HCT116 (cell line): ENCODE data around the gene PATE3. TPM values are rescaled to one million over a fixed set of nuclear protein-coding genes. Genes with fewer than 3 reads are reported as not detected.

ENCODE experiments used
- ATAC-seq: fragments of 200-7000 bp; cut with Tn5 transposase; 2 replicates; pipeline ENCODE4 v1.9.1; 2020; ENCODE audit warnings: mild to moderate bottlenecking, moderate library complexity
- BruUV-seq: library from RNA; stranded (reverse); fragments of 400-500 nt; replicated peaks from 2 replicates; lab custom pipeline; 2021; lab: Mats Ljungman, UMichigan
- CTCF ChIA-PET: fragments of 300-600 bp; sonication (Branson Sonifier 250); formaldehyde crosslinking; loops from one replicate; lab custom pipeline; 2021; ENCODE audit warnings: antibody characterized with exemption; lab: Charles Lee
- POLR2A ChIA-PET: fragments of 300-600, 350-600 bp; sonication (Branson Sonifier 250); formaldehyde crosslinking; loops from one replicate; lab custom pipeline; 2021; ENCODE audit warnings: antibody characterized with exemption; lab: Charles Lee
- RAD21 ChIA-PET, 2 experiments: fragments of 300-600 bp; sonication (Branson Sonifier 250); formaldehyde crosslinking; loops; one replicate each; lab custom pipeline; 2023; ENCODE audit warnings: low total read pairs in 2 of 2; ENCODE audit not compliant: uncharacterized antibody in 2 of 2, unreplicated experiment in 2 of 2, low non-redundant PET in 1 of 2; lab: Charles Lee
- DNase-seq: peaks from one replicate; pipeline ENCODE4 v3.0.0-alpha.2; 2010; ENCODE audit warnings: low read depth, low spot score
- H2AFZ ChIP-seq: fragments of 200-600 bp; shearing (Covaris generic), sonication (generic); 2 replicates; pipeline ENCODE4 v1.6.1; 2017; ENCODE audit warnings: low read depth, mixed run types, mixed read lengths, antibody characterized with exemption, low read length; ENCODE audit not compliant: poor library complexity, severe bottlenecking
- H3K27ac ChIP-seq: 2 replicates; pipeline ENCODE4 v1.5.1; 2012; ENCODE audit warnings: low read depth, low read length
- H3K27me3 ChIP-seq: fragments of 200-600 bp; sonication (generic); 2 replicates; pipeline ENCODE4 v1.6.1; 2016; ENCODE audit warnings: mixed run types, low read length, mixed read lengths; ENCODE audit not compliant: insufficient read depth
- H3K36me3 ChIP-seq, 2 experiments: fragments of 200-500 bp in 1 of 2; fragments of 200-600 bp in 1 of 2; sonication (Bioruptor generic) in 1 of 2; sonication (generic) in 1 of 2; 2 replicates each; pipeline versions ENCODE4 v1.5.1 to v1.6.1; 2014 to 2016; ENCODE audit warnings: low read length in 2 of 2, inconsistent platforms in 1 of 2, mixed read lengths in 1 of 2, mixed run types in 1 of 2; ENCODE audit not compliant: insufficient read depth in 2 of 2, control insufficient read depth in 1 of 2
- H3K4me1 ChIP-seq, 2 experiments: fragments of 200-600 bp in 1 of 2; sonication (generic) in 1 of 2; 2 replicates each; pipeline versions ENCODE4 v1.5.1 to v1.6.1; 2012 to 2017; ENCODE audit warnings: low read length in 2 of 2, inconsistent platforms in 1 of 2, mild to moderate bottlenecking in 1 of 2, mixed read lengths in 1 of 2, mixed run types in 1 of 2, moderate library complexity in 1 of 2; ENCODE audit not compliant: insufficient read depth in 2 of 2, control insufficient read depth in 1 of 2
- H3K4me2 ChIP-seq: fragments of 200-600 bp; sonication (generic); 2 replicates; pipeline ENCODE4 v1.6.1; 2017; ENCODE audit warnings: mixed run types, low read length, mixed read lengths
- H3K4me3 ChIP-seq, 2 experiments: fragments of 200-600 bp in 1 of 2; sonication (generic) in 1 of 2; replicated peaks in 1 of 2; 2 replicates each; pipeline ENCODE4 v1.5.1; 2011 to 2016; ENCODE audit warnings: low read length in 2 of 2, control low read depth in 1 of 2, low read depth in 1 of 2, mild to moderate bottlenecking in 1 of 2, mixed read lengths in 1 of 2, mixed run types in 1 of 2
- H3K79me2 ChIP-seq: fragments of 200-600 bp; sonication (generic); 2 replicates; pipeline ENCODE4 v1.6.1; 2017; ENCODE audit warnings: mild to moderate bottlenecking, mixed run types, low read length, moderate library complexity, mixed read lengths; ENCODE audit not compliant: insufficient read depth
- H3K9ac ChIP-seq: fragments of 200-600 bp; sonication (generic); 2 replicates; pipeline ENCODE4 v1.6.1; 2016; ENCODE audit warnings: low read length, mixed read lengths
- H3K9me2 ChIP-seq: fragments of 200-600 bp; sonication (generic), shearing (Covaris generic); 2 replicates; pipeline ENCODE4 v1.6.1; 2017; ENCODE audit warnings: mixed run types, mild to moderate bottlenecking, moderate library complexity; ENCODE audit not compliant: insufficient read depth
- H3K9me3 ChIP-seq, 2 experiments: fragments of 200-500 bp in 1 of 2; fragments of 200-600 bp in 1 of 2; sonication (Bioruptor generic) in 1 of 2; sonication (generic) in 1 of 2; 2 replicates each; pipeline ENCODE4 v1.6.1; 2014 to 2017; ENCODE audit warnings: low read length in 2 of 2, mixed read lengths in 2 of 2, inconsistent platforms in 1 of 2, low read depth in 1 of 2, mild to moderate bottlenecking in 1 of 2, mixed run types in 1 of 2, moderate library complexity in 1 of 2; ENCODE audit not compliant: control insufficient read depth in 1 of 2, insufficient read depth in 1 of 2
- H4K20me1 ChIP-seq: fragments of 200-600 bp; sonication (generic), shearing (Covaris generic); 2 replicates; pipeline ENCODE4 v1.6.1; 2017; ENCODE audit warnings: mixed run types, mild to moderate bottlenecking, moderate library complexity; ENCODE audit not compliant: insufficient read depth
- CEBPB ChIP-seq: IDR thresholded peaks from 2 replicates; pipeline ENCODE4 v1.6.1; 2012; ENCODE audit warnings: low read depth
- EGR1 ChIP-seq: IDR thresholded peaks from 2 replicates; pipeline ENCODE4 v1.6.1; 2012; ENCODE audit warnings: low read depth
- ELF1 ChIP-seq: IDR thresholded peaks from 2 replicates; pipeline ENCODE4 v1.6.1; 2012; ENCODE audit warnings: low read depth, borderline replicate concordance
- EZH2 ChIP-seq: fragments of 200-600 bp; sonication (generic); IDR thresholded peaks from 2 replicates; pipeline ENCODE4 v1.6.1; 2017; ENCODE audit warnings: antibody characterized with exemption, mixed run types
- POLR2AphosphoS5 ChIP-seq: IDR thresholded peaks from 2 replicates; pipeline ENCODE4 v1.6.1; 2011; ENCODE audit warnings: mild to moderate bottlenecking, low read depth, low read length, moderate library complexity
- SRF ChIP-seq: IDR thresholded peaks from 2 replicates; pipeline ENCODE4 v1.6.1; 2012; ENCODE audit warnings: low read depth
- YY1 ChIP-seq: IDR thresholded peaks from 2 replicates; pipeline ENCODE4 v1.6.1; 2011; ENCODE audit warnings: low read length, low read depth, moderate library complexity, mild to moderate bottlenecking; ENCODE audit not compliant: insufficient replicate concordance; ENCODE audit errors: extremely low read depth
- ZFX ChIP-seq: fragments of 450-650 bp; IDR thresholded peaks from 2 replicates; pipeline ENCODE4 v1.6.1; 2017
- intact Hi-C: fragments of 100-400 bp; cut with micrococcal nuclease; formaldehyde crosslinking; loops from 2 replicates; pipeline ENCODE4 v1.10.0; 2022
- total RNA-seq: library from RNA; stranded (reverse); gene quantifications from one replicate; pipeline ENCODE4 v1.2.1, GENCODE V29; 2021; ENCODE audit not compliant: unreplicated experiment
- TF ChIP-seq, protein P1 (sequence below): IDR thresholded peaks from 2 replicates; pipeline ENCODE4 v1.6.1; 2011; ENCODE audit warnings: mild to moderate bottlenecking, low read length, moderate library complexity; ENCODE audit not compliant: insufficient replicate concordance; ENCODE audit errors: extremely low read depth
- TF ChIP-seq, protein P2 (sequence below): IDR thresholded peaks from 2 replicates; pipeline ENCODE4 v1.6.1; 2012

Gene PATE3
- total RNA-seq, 1 experiment from 2014 or later = not detected

DNA sequence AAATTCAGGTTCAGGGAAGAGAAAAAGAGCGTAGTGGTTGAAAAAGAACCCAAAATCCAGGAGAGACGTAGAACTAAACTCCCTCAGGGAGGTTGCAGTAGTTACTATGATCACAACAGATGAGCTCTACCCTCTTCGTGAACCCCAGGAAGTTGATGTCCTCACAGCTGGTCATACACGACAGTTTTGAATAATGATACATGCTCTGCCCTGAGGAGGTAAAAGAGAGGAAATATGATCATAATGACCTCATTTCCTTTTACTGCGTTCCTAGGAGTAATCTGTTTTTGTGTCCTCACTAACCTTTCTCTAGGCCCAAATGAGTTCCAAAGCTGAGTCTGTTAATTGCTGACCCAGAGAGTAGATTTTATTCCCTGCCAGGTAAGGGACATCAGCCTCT is 10.6 kb upstream of the PATE3 start:
- Histone ChIP-seq H3K9ac (no peak overlapping the region), H3K27ac (no peak overlapping the region), H3K36me3 (no peaks in the 10 kb centered on the region), H3K27me3 (peaks cover 39% of the 10 kb centered on the region), H3K9me3 (no peaks in the 10 kb centered on the region), H2AFZ (no peak overlapping the region), H4K20me1 (no peaks in the 10 kb centered on the region), H3K4me3 (no peak overlapping the region), H3K79me2 (no peaks in the 10 kb centered on the region), H3K4me1 (no peaks in the 10 kb centered on the region), H3K4me2 (no peak overlapping the region), H3K9me2 (no peaks in the 10 kb centered on the region)
- BruUV-seq = no TSS peak
- DNase-seq (no peak), ATAC-seq (no peak)
- ChIA-PET CTCF (no interaction called here), RAD21 (no interaction called here), POLR2A (no interaction called here)
- intact Hi-C loops = no loop called here
- TF ChIP-seq CEBPB (no peak), YY1 (no peak), ZFX (no peak), EZH2 (no peak), EGR1 (no peak), POLR2AphosphoS5 (no peak), SRF (no peak), ELF1 (no peak)
- TF ChIP-seq, protein P1, sequence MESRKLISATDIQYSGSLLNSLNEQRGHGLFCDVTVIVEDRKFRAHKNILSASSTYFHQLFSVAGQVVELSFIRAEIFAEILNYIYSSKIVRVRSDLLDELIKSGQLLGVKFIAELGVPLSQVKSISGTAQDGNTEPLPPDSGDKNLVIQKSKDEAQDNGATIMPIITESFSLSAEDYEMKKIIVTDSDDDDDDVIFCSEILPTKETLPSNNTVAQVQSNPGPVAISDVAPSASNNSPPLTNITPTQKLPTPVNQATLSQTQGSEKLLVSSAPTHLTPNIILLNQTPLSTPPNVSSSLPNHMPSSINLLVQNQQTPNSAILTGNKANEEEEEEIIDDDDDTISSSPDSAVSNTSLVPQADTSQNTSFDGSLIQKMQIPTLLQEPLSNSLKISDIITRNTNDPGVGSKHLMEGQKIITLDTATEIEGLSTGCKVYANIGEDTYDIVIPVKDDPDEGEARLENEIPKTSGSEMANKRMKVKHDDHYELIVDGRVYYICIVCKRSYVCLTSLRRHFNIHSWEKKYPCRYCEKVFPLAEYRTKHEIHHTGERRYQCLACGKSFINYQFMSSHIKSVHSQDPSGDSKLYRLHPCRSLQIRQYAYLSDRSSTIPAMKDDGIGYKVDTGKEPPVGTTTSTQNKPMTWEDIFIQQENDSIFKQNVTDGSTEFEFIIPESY = no peak
- TF ChIP-seq, protein P2, sequence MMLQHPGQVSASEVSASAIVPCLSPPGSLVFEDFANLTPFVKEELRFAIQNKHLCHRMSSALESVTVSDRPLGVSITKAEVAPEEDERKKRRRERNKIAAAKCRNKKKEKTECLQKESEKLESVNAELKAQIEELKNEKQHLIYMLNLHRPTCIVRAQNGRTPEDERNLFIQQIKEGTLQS = no peak
